Measurements from ENCODE around the gene FAM135A. TPM values are rescaled to one million over a fixed set of nuclear protein-coding genes. Genes with fewer than 3 reads are reported as not detected.

FAM135A gene
- total and polyA plus RNA-seq, 2 of the 13 experiments (the other 11 are each of a cell fraction or from before 2014, with no cell fraction given) = 26.9 to 31.5 TPM

GRCh38 chr6:70413992-70414494, 735 bp downstream of the FAM135A start (continued):
- 0 out of 2 replicates have a peak, but pooled peaks have one; percentile 61 for TF ChIP-seq ZNF572 (CRISPR knock-in tag; IDR thresholded peaks at IDR 0.05)
- TF ChIP-seq ZKSCAN8 (CRISPR knock-in tag; IDR thresholded peaks at IDR 0.05; ENCODE audit: borderline replicate concordance) = no peak
- TF ChIP-seq ARNTL (CRISPR knock-in tag; IDR thresholded peaks at IDR 0.05) = peak; percentile 25; the same call in 1 of the 2 replicates
- TF ChIP-seq AGO2 (optimal IDR thresholded peaks at IDR 0.05; ENCODE audit: low read depth, low read length) = peak; percentile 12
- no peak for TF ChIP-seq ARHGAP35 (CRISPR knock-in tag; IDR thresholded peaks at IDR 0.05; ENCODE audit: borderline replicate concordance)
- TF ChIP-seq KDM5A (IDR thresholded peaks at IDR 0.05; ENCODE audit: borderline replicate concordance, low read length) = peak; percentile 16; the same call in 1 of the 2 replicates
- TF ChIP-seq ZNF883 (CRISPR knock-in tag; IDR thresholded peaks at IDR 0.05; ENCODE audit: not compliant biosample characterization) = peak; percentile 1
- no peak for TF ChIP-seq GATAD1 (CRISPR knock-in tag; IDR thresholded peaks at IDR 0.05)
- no peak for TF ChIP-seq SP2 (CRISPR knock-in tag; IDR thresholded peaks at IDR 0.05)
- no peak for TF ChIP-seq ZFP41 (CRISPR knock-in tag; IDR thresholded peaks at IDR 0.05; ENCODE audit: borderline replicate concordance)
- no peak for TF ChIP-seq NKX3-1 (CRISPR knock-in tag; IDR thresholded peaks at IDR 0.05)
- TF ChIP-seq ZNF30 (CRISPR knock-in tag; IDR thresholded peaks at IDR 0.05) = no peak
- 0 out of 2 replicates have a peak, but pooled peaks have one; percentile 51 for TF ChIP-seq MYPOP (CRISPR knock-in tag; IDR thresholded peaks at IDR 0.05)
- no peak for TF ChIP-seq GMEB2 (CRISPR knock-in tag; IDR thresholded peaks at IDR 0.05; ENCODE audit: low read depth)
- TF ChIP-seq CHD4 (IDR thresholded peaks at IDR 0.05; ENCODE audit: borderline replicate concordance, low read length) = no peak
- no peak for TF ChIP-seq TRAFD1 (CRISPR knock-in tag; IDR thresholded peaks at IDR 0.05; ENCODE audit: borderline replicate concordance)
- TF ChIP-seq ZSCAN12 (CRISPR knock-in tag; IDR thresholded peaks at IDR 0.05) = no peak
- TF ChIP-seq ARID4A (CRISPR knock-in tag; IDR thresholded peaks at IDR 0.05; ENCODE audit: borderline replicate concordance) = no peak
- TF ChIP-seq CHD2 (IDR thresholded peaks at IDR 0.05; ENCODE audit: low read depth, low read length) = no peak
- no peak for TF ChIP-seq HNRNPLL (IDR thresholded peaks at IDR 0.05; ENCODE audit: low read depth, low read length, poor library complexity, severe bottlenecking)
- TF ChIP-seq FOXC1 (CRISPR knock-in tag; IDR thresholded peaks at IDR 0.05; ENCODE audit: borderline replicate concordance) = 0 out of 2 replicates have a peak, but pooled peaks have one; percentile 10
